Kidney epithelial cell (primary cell): ENCODE results near the gene ABCB10. TPM values are rescaled to one million over a fixed set of nuclear protein-coding genes. Genes with fewer than 3 reads are reported as not detected.

ENCODE experiments used
- DNase-seq: peaks from one replicate; pipeline ENCODE4 v3.0.0-alpha.2; 2010; ENCODE audit warnings: low read depth
- H3K27me3 ChIP-seq: 2 replicates; pipeline ENCODE4 v1.6.0; 2011; ENCODE audit warnings: low read length; ENCODE audit not compliant: control insufficient read depth, insufficient read depth
- H3K36me3 ChIP-seq: 2 replicates; pipeline ENCODE4 v1.5.1; 2011; ENCODE audit warnings: low read length; ENCODE audit not compliant: control insufficient read depth, insufficient read depth
- H3K4me3 ChIP-seq: 2 replicates; pipeline ENCODE4 v1.5.1; 2011; ENCODE audit warnings: low read depth, mild to moderate bottlenecking, control low read depth, low read length
- total RNA-seq: library from RNA; depleted of rRNA; stranded (reverse); fragments of >200 nt; gene quantifications from 2 replicates; pipeline ENCODE4 v1.2.3, GENCODE V29; 2015
- TF ChIP-seq, protein P1 (sequence below): IDR thresholded peaks from 2 replicates; pipeline ENCODE4 v1.5.1; 2011; ENCODE audit warnings: mild to moderate bottlenecking, moderate library complexity, low read length, control low read depth, inconsistent platforms; ENCODE audit not compliant: insufficient read depth, poor library complexity, severe bottlenecking

ABCB10 gene
- total RNA-seq, 1 donor from 2014 or later = 11.9 TPM

DNA sequence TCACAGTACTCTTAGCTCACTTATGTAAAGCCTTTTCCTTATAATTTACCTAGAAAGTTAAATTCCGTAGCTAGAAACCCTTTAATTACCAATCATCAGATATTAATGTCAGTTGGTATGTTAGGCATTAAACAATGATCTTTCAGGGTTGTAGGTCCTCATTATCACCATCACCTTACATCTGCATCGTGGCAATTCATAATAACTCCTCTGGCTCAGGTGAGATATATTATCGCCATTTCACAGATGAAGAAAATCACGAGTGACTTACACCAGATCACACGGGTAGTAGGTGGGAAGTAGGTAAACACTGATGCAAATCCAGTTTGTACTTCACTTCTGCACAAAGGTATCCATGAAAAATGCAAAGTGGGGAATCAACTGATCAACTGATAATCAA lies 51.0 kb downstream of the ABCB10 start:
- DNase-seq = no peak
- TF ChIP-seq, protein P1, sequence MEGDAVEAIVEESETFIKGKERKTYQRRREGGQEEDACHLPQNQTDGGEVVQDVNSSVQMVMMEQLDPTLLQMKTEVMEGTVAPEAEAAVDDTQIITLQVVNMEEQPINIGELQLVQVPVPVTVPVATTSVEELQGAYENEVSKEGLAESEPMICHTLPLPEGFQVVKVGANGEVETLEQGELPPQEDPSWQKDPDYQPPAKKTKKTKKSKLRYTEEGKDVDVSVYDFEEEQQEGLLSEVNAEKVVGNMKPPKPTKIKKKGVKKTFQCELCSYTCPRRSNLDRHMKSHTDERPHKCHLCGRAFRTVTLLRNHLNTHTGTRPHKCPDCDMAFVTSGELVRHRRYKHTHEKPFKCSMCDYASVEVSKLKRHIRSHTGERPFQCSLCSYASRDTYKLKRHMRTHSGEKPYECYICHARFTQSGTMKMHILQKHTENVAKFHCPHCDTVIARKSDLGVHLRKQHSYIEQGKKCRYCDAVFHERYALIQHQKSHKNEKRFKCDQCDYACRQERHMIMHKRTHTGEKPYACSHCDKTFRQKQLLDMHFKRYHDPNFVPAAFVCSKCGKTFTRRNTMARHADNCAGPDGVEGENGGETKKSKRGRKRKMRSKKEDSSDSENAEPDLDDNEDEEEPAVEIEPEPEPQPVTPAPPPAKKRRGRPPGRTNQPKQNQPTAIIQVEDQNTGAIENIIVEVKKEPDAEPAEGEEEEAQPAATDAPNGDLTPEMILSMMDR = no peak
- Histone ChIP-seq H3K4me3 (peak overlapping the region; percentile 91), H3K27me3 (no peaks in the 10 kb centered on the region), H3K36me3 (no peaks in the 10 kb centered on the region)

DNA sequence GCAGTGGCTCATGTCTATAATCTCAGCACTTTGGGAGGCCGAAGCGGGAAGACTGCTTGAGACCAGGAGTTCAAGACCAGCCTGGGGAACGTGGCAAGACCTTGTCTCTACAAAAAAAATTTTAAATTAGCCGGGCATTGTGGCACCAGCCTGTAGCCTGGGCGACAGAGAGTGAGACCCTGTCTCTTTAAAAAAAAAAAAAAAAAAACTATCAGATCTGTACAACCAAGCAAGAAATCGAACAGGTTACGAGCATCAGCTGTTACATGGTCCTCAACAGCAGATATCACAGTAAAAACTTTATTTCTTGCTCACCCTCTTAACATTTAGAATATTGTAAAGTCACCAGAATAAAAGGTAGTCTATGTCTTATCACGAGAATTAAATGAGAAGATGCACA lies 51.9 kb downstream of the ABCB10 start:
- TF ChIP-seq, protein P1 = no peak
- Histone ChIP-seq H3K36me3 (no peaks in the 10 kb centered on the region), H3K4me3 (no peak overlapping the region), H3K27me3 (no peaks in the 10 kb centered on the region)
- DNase-seq = no peak

DNA sequence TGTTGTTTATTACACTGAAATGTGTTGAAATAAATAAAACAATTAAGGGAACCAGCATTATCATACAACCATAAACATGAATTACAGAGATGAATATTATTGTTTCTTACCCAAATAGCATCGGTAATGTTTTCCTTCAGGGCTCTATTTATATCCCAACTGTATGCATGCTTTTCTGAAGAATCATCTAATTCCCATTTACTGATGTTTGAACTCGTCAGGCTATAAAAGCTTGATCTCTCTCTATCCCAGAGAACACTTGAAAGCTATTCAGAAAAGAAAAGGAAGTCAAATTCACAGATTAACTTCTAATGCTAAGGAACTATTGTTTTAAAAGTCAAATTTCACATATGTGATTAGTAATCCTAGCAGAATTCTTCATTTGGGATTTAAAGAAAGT lies 62.7 kb downstream of the ABCB10 start:
- Histone ChIP-seq H3K4me3 (no peak overlapping the region), H3K36me3 (peaks cover 1% of the 10 kb centered on the region), H3K27me3 (no peaks in the 10 kb centered on the region)
- TF ChIP-seq, protein P1 = no peak
- no peak for DNase-seq

DNA sequence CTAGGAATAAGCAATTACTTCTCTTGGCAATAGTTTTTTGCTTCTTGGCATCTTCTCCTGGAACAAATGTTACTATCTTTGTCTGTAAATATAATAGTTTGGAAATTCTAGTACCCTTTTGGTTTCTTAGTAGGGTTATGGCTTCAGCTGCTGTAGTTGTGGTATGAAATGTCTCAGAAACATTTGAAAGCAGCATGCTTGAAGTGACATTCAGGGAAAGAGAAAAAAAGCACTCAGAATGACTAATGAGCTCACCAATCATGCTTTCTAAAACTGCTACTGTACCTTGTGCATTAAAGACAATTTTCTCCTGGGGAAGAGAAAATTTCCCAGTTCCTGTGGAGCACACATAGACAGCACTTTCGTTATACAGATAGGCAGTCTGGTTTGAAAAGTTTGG lies 71.3 kb downstream of the ABCB10 start:
- H3K27me3 ChIP-seq = no peaks in the 10 kb centered on the region
- TF ChIP-seq, protein P1 = no peak
- peaks cover 1% of the 10 kb centered on the region for H3K36me3 ChIP-seq
- DNase-seq = no peak
- H3K4me3 ChIP-seq = no peak overlapping the region

DNA sequence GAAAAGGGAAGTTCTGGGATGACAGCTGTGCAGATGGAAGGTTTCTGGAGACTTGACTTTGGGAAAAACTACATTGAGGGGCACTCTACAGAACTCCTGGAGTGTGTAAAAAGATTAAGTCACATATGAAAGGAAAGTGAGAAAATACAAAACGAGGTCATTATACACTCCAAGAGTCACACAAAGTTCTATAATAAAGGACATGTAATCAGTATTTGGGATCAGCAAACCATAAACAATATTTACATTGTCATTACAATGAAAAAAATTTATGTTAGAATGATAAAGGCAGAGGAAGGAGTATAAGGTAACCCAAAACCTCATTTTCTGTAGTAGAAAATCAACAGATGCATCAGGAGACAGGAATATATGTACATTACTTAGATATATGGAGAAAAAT lies 73.2 kb downstream of the ABCB10 start:
- no peaks in the 10 kb centered on the region for H3K36me3 ChIP-seq
- DNase-seq = no peak
- no peak overlapping the region for H3K4me3 ChIP-seq
- TF ChIP-seq, protein P1 = no peak
- no peaks in the 10 kb centered on the region for H3K27me3 ChIP-seq

DNA sequence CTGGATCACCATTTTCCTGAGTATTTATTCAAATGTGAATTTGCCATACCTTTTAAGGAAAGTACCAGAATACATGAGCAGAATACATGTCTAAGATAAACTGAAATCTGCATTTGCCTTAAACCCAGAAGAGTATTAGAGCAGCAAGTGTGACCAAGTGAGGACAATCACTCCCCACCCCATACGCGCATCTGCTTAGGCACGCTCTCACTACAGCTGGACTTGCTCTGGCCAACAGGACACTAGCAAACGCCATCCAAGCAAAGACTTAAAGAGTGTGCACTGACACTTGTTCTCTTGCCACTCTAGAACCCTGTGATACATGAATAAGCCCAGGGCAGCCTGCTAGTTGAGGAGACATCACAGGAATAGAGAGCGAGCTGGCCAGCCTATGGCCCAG lies 76.0 kb downstream of the ABCB10 start:
- Histone ChIP-seq H3K4me3 (no peak overlapping the region), H3K27me3 (no peaks in the 10 kb centered on the region), H3K36me3 (no peaks in the 10 kb centered on the region)
- no peak for DNase-seq
- TF ChIP-seq, protein P1 = no peak
